ENCODE results near the gene APOL2.

DNA sequence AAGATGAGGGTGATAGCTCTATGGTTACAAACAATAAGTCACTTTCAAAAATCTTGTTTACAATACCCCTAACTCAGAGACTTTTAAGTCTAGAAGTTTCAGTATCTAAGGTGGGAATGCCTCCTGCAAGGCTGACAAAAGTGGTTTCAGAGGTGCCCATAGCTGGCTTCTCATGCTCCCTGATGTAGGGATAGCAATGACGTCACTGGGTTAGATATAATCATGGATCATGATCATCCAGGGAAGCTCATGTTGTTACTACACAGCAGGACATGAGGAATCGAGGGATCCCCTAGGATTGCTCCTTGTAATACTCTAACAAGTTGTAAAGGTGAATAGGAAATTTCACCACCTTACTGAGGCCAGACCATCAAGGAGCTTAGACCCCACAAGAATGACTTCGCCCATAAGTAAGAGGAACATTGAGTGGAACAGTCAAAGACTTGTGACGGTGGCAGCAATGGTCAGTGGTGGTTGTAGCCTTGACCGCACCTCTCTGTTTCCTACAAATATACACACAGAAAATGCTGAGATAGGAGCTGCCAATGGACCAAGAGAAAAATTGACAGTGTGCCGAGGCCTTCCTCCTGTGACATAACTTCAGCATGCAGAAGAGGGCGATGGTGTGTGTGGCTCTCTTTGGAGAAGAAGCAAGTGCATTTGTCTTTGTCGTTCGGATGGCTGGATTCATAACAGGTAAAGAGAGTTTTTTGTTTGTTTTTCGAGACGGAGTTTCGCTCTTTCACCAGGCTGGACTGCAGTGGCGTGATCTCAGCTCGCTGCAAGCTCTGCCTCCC is 53.3 kb downstream of the APOL2 start:
- TF ChIP-seq EP300 (IDR thresholded peaks at IDR 0.05) (no peak), POLR2A (IDR thresholded peaks at IDR 0.05) (no peak)
- TF ChIP-seq, protein P1, sequence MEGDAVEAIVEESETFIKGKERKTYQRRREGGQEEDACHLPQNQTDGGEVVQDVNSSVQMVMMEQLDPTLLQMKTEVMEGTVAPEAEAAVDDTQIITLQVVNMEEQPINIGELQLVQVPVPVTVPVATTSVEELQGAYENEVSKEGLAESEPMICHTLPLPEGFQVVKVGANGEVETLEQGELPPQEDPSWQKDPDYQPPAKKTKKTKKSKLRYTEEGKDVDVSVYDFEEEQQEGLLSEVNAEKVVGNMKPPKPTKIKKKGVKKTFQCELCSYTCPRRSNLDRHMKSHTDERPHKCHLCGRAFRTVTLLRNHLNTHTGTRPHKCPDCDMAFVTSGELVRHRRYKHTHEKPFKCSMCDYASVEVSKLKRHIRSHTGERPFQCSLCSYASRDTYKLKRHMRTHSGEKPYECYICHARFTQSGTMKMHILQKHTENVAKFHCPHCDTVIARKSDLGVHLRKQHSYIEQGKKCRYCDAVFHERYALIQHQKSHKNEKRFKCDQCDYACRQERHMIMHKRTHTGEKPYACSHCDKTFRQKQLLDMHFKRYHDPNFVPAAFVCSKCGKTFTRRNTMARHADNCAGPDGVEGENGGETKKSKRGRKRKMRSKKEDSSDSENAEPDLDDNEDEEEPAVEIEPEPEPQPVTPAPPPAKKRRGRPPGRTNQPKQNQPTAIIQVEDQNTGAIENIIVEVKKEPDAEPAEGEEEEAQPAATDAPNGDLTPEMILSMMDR (IDR thresholded peaks at IDR 0.05) = no peak

Measured in ovary (tissue), 3 donors.